GM10847 (cell line): Measurements from ENCODE around the gene NDC1.

ENCODE experiments used
- POLR2A ChIP-seq: IDR thresholded peaks from 2 replicates; pipeline ENCODE4 v1.6.1; 2011; ENCODE audit not compliant: insufficient read length; ENCODE audit errors: extremely low read depth

Gene NDC1

GRCh38 chr1:53740621-53741105 is 97.4 kb downstream of the NDC1 start:
- no peak for TF ChIP-seq POLR2A

- TF ChIP-seq POLR2A = no peak
Observed at GRCh38 chr1:53739109-53739681, 98.9 kb downstream of the NDC1 start, which contains the start of gene GLIS1. TSS of gene GLIS1 (minus strand) at chr1:53739164. CDS start at chr1:53738064, 1,100 bp downstream.

GRCh38 chr1:53738205-53739108 is 99.6 kb downstream of the NDC1 start:
- TF ChIP-seq POLR2A = no peak

GRCh38 chr1:53737648-53738204 is 100.4 kb downstream of the NDC1 start:
- no peak for TF ChIP-seq POLR2A

GRCh38 chr1:53736290-53736689 is 101.8 kb downstream of the NDC1 start:
- no peak for TF ChIP-seq POLR2A

GRCh38 chr1:53735681-53736080 is 102.4 kb downstream of the NDC1 start:
- no peak for TF ChIP-seq POLR2A

- TF ChIP-seq POLR2A = no peak
Observed at GRCh38 chr1:53735261-53735660, 102.8 kb downstream of the NDC1 start.

- TF ChIP-seq POLR2A = no peak
Observed at GRCh38 chr1:53734650-53735211, 103.4 kb downstream of the NDC1 start.

- no peak for TF ChIP-seq POLR2A
Observed at GRCh38 chr1:53733975-53734649, 104.0 kb downstream of the NDC1 start.

- no peak for TF ChIP-seq POLR2A
Observed at GRCh38 chr1:53733447-53733931, 104.6 kb downstream of the NDC1 start.

GRCh38 chr1:53732912-53733317 is 105.2 kb downstream of the NDC1 start:
- TF ChIP-seq POLR2A = no peak

- no peak for TF ChIP-seq POLR2A
Observed at GRCh38 chr1:53732409-53732808, 105.7 kb downstream of the NDC1 start.

GRCh38 chr1:53731779-53732305 is 106.3 kb downstream of the NDC1 start:
- no peak for TF ChIP-seq POLR2A

GRCh38 chr1:53731043-53731600 is 107.0 kb downstream of the NDC1 start:
- TF ChIP-seq POLR2A = no peak
